ENCODE results near the gene LATS2.

LATS2 gene

DNA sequence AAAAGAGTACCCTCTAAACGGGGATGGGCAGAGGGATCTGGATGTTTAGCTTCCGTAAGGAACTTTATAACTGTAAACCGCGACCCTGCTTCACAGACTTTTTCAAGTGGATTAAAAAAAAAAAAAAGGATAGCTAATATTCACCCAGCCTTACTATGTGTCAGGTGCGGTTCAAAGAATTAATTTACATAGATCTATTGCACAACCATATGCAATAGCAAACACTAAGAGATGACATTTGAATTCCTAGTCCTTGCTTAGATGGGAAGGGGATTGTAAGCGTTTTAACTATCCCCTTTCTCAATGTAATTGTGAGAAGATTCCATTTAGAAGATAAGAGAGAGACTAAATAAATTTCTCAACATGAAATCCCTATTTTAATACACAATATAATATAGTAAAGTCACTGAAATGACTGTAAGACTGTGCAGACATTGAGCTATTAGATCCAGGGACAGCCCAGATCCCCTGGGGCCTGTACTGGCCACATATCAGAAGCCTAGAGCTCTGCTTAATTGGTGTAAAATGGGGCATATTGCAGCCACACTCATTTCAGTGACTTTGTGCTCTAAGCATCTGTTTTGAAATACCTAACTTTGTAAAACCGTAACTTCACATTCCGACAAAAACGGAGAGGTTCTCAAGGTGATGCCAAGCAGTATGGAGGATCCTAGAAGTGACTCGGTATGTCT lies 13.6 kb downstream of the LATS2 start:
- DNase-seq (ENCODE audit: low spot score), result no peak

GRCh38 chr13:21047087-21047486 lies 14.3 kb downstream of the LATS2 start:
- DNase-seq (ENCODE audit: low spot score), result no peak

- no peak for DNase-seq (ENCODE audit: low spot score)
Observed at GRCh38 chr13:21046203-21046602, 15.2 kb downstream of the LATS2 start.

DNA sequence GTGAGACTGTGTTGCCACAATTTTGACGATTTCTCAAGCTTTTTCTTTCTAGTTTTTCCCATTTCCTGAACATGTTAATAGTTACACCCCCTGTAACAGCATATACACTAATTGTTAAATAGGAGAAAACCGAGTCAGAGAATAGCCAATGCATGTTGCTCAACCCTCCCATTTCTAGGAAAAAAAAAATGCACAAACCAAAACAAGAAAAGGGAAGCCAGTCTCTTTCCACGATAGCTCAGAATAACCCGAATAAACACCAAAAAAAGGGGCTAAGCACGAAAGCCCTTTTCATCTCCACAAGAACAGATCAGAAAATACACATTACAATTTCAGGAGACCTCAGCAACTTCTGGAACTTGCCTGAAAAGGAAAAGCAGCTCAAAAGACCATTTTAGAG lies 16.3 kb downstream of the LATS2 start:
- no peak for DNase-seq (ENCODE audit: low spot score)

DNA sequence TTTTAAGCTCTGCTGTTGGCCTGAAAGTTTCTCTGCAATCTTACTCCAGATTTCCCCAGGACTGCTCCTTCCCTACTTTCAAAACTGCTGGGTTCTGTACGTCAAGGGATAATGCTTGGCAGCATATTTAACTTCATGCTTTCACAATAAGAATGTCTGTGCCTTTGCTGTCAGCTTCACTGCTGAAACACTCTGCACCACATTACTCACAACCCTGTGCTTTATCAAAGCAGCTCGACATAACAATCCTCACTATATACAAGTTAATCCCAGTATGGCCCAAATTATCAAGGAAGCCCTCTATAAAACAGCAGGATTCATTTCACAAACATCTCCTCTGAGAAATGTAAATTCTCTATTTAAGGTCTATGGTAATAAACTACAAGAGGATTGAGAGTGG lies 17.5 kb downstream of the LATS2 start:
- peak; percentile 78 for DNase-seq (ENCODE audit: low spot score)

GRCh38 chr13:21040120-21040826 lies 21.1 kb downstream of the LATS2 start:
- no peak for DNase-seq (ENCODE audit: low spot score)

DNA sequence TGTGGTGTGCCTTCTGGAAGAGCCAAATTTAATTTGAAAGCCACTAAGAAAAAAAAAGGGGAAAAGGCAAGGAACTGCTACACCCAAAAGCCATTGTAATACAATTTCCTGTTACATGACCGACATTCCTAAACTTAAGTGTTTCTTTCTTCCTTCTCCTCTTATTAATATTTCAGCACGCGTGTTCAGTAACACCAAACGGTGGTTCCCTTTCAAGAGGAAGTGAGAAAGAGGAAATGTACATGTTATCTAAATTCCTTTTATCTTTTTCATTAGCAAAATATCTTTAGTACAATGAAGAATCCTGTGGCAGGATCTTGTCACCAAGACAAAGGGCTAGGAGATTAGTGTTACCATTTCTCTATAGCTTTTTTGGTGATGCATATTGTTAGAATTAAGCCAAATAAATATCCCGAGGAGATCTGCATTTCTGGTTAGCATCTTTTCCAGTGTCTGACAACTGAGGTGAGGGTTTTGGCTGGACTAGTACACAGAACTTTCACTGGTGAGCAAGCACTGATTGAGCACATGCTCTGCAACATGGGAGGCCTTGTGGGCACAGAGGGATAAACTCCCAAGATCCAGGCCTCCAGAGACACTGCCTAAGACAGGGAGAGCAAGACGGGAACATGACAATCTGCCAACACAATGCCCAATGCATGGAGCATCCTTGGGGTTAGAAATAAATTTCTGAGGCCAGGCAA lies 22.1 kb downstream of the LATS2 start:
- no peak for DNase-seq (ENCODE audit: low spot score)

DNA sequence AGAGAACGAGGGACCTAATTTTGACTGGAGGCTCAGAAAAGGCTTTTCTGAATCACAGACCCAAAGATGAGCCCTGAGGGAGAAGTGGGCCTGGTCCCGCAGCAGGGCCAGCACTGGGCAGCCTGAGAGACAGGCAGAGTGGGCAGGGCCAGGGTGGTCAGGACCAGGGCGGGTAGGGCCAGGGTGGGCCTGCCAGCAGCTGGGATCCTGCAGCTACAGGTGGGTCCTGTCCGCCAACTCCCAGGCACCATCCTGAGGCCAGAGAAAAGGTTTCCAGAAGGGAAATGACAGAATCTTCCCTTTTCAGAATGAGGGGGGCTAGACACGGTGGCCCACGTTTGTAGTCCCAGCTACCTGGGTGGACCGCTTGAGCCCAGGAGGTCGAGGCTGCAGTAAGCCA lies 23.7 kb downstream of the LATS2 start:
- DNase-seq (ENCODE audit: low spot score), result no peak

- no peak for DNase-seq (ENCODE audit: low spot score)
Observed at GRCh38 chr13:21035498-21035897, 25.9 kb downstream of the LATS2 start.

DNA sequence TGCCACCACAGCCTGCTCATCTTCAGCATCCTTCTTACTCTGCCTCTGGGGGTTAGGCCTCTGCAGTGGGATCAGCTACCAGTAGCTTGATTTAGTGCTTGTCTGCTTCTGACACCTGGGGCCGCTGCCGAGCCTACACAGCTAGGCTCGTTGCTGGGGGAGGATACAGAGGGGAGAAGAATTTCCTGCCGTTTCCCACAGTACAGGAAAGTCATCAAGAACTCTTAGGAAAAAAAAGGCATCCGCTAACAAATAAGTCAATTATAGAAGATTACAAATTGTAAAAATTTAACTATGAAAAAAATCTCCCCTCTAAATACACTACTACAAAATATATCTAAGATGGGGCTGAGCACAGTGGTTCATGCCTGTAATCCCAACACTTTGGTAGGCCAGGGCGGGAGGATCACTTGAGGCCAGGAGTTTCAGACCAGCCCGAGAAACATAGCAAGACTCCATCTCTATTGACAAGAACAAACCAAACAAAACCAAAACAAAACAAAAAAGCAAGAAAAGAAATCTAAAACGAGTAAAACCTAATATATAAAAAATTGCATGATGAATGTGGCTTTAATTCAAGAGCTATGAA lies 26.7 kb downstream of the LATS2 start:
- DNase-seq (ENCODE audit: low spot score), result no peak

DNA sequence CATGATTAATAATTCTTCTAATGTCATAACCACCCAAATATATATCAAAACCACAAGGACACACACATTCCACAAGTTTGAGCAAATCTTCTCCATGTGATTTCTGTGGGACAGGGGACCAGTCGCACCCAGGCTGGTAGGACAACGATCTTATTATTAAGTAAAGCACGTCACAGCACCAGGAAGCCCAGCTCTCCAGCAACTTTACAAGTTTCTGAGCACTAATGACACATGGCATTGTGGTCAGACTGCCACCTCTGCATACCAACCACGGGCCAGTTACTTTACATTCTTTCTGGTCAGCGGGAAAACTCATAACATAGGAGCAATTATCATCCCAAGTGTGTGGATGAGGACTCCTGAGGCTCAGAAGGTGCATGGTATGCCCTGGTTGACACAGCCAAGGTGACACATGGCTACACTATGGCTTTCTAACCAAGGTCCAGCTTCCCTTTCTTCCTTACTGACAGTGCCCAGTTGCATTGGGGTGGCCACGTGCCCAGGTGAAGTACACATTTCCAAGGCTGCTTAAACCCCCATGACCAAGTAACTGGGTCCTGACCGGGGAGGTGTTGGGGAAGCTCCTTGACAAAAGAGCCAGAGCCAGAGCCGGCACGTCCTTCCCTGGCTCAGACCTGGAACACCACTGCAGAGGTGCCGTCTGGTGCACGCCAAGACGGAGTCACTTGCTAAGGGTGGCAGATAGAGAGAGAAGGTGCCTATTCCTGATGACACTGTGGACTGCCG lies 27.4 kb downstream of the LATS2 start:
- DNase-seq (ENCODE audit: low spot score), result peak; percentile 59

- peak; percentile 51 for DNase-seq (ENCODE audit: low spot score)
Observed at GRCh38 chr13:21033212-21033840, 28.1 kb downstream of the LATS2 start.

DNA sequence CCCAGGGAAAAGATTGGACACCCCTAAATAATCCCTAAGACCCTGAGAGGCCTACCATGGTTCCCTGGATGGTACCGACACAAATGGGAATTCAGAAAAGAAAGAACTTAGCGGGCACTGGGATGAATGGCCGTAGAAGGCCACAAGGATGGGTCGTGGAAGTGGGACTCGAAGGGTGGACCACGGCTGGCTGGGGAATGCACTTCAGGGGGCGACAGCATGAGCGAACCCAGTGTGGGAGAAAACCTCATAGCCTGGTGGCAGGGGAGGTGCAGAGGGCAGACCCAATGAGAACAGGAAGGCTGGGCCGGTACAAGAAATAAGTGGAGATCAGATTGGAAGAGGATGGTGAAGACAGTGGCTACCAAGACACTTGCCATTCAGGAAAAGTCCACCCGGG lies 28.7 kb downstream of the LATS2 start:
- no peak for DNase-seq (ENCODE audit: low spot score)

DNA sequence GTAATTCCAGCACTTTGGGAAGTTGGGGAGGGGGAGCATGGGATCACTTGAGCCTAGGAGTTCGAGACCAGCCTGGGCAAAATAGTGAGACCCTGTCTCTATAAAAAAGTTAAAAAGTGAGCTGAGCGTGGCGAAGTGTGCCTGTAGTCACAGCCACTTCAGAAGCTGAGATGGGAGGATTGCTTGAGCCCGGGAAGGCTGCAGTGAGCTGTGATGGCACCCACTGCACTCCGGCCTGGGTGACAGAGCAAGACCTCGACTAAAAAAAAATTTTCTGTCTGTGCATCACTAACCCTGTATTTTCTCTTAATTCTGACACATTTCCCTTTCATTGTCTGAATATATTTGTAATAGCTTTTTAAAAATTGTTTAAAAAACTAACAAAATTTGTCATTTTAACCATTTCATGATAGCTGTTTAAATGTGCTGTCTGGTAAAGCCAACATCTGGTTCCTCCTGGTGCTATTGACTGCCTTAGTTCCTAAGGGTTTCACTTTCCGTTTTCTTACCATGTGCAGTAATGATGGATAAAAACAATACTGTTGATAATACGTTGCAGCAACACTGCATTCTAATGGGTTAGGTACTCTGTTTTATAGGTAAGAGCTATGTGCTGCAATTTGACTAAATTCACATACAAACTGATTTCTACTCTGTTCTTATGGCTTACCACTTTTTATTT lies 29.7 kb downstream of the LATS2 start:
- no peak for DNase-seq (ENCODE audit: low spot score)

DNA sequence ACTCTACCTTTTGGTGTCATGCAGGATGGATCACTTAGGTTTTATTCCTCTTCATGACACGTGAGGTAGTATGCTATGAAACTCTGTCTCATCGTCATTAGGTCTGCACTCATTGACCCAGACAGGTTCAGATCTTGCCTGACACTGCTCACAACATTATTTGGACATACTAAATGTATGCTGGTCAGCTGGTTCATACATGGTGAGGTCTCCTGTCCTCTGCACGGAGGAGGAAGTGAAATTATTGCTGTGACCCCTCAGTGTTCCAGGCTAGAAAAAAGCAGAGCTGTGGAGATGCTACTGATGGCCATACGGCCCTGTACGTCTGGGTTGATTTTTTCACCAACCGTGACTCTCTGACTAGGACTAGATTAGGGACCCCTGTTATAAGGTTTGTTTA lies 35.8 kb downstream of the LATS2 start:
- DNase-seq (ENCODE audit: low spot score), result no peak

GRCh38 chr13:21022056-21022979 lies 39.1 kb downstream of the LATS2 start:
- DNase-seq (ENCODE audit: low spot score), result no peak

GRCh38 chr13:21020581-21020980 lies 40.8 kb downstream of the LATS2 start:
- no peak for DNase-seq (ENCODE audit: low spot score)

GRCh38 chr13:21020176-21020575 lies 41.2 kb downstream of the LATS2 start:
- no peak for DNase-seq (ENCODE audit: low spot score)

DNA sequence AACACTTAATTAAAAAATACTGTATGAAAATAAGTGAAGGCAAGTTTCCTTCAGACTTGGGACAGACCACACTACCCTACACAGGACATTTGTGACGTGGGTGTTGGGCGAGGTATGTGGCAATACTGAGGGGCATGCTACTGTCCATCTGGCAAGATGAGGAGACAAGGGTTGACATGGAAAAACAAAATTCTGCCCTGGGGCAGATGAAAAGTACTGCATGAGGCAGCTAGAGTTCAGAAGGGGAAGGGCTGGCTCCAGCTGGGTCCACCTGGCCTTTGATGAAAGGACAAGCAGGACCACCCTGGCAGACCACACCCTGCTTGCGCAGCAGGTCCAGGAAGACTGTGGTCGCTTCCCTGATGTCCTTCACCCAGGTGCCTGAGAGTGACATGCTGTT lies 43.2 kb downstream of the LATS2 start:
- DNase-seq (ENCODE audit: low spot score), result no peak

- DNase-seq (ENCODE audit: low spot score), result no peak
Observed at GRCh38 chr13:21016487-21016886, 44.9 kb downstream of the LATS2 start.
